Thyroid gland (tissue), 4 donors: ENCODE measurements around the gene NFKB1.

Experiments
- POLR2A ChIP-seq, 2 donors: fragments of 450-650 bp; IDR thresholded peaks; one replicate each; pipeline ENCODE4 v1.6.1; 2017; ENCODE audit warnings: antibody characterized with exemption in 2 of 2, mild to moderate bottlenecking in 2 of 2, moderate library complexity in 1 of 2
- TF ChIP-seq, protein P1 (sequence below), 6 experiments: fragments of 200-600 bp in 3 of 6; fragments of 450-650 bp in 3 of 6; sonication (generic) in 3 of 6; IDR thresholded peaks; one replicate each; pipeline ENCODE4 v1.5.1; 2016 to 2019; ENCODE audit warnings: antibody characterized with exemption in 6 of 6, mild to moderate bottlenecking in 2 of 6, inconsistent platforms in 1 of 6, moderate library complexity in 1 of 6

DNA sequence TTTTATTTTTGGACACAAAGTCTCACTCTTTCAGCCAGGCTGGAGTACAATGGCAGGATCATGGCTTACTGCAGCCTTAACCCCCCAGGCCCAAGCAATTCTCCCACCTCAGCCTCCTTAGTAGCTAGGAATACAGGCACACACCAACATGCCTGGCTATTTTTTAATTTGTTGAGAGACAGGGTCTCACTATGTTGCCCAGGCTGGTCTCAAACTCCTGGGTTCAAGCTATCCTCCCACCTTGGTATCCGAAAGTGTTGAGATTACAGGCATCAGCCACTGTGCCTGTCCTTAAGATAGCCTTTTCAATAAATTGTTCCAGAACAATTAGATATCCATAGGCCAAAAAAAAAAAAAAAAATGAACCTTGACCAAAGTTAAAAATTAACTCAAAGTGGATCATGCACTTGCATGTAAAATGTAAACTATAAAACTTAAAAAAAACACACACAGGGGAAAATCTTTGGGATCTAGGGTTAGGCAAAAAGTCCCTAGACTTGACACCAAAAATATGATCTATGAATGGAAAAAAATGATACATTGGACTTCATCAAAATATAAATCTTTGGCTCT, 28.6 kb upstream of the NFKB1 start:
- TF ChIP-seq, protein P1, sequence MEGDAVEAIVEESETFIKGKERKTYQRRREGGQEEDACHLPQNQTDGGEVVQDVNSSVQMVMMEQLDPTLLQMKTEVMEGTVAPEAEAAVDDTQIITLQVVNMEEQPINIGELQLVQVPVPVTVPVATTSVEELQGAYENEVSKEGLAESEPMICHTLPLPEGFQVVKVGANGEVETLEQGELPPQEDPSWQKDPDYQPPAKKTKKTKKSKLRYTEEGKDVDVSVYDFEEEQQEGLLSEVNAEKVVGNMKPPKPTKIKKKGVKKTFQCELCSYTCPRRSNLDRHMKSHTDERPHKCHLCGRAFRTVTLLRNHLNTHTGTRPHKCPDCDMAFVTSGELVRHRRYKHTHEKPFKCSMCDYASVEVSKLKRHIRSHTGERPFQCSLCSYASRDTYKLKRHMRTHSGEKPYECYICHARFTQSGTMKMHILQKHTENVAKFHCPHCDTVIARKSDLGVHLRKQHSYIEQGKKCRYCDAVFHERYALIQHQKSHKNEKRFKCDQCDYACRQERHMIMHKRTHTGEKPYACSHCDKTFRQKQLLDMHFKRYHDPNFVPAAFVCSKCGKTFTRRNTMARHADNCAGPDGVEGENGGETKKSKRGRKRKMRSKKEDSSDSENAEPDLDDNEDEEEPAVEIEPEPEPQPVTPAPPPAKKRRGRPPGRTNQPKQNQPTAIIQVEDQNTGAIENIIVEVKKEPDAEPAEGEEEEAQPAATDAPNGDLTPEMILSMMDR (IDR thresholded peaks at IDR 0.05) = no peak
- no peak for TF ChIP-seq POLR2A (IDR thresholded peaks at IDR 0.05)
